Tibial nerve (tissue), 4 donors: ENCODE data around the gene CXorf58.

Source experiments
- CTCF ChIP-seq, 5 experiments: fragments of 200-600 bp in 3 of 5; fragments of 450-650 bp in 2 of 5; sonication (generic) in 3 of 5; IDR thresholded peaks; one replicate each; pipeline ENCODE4 v1.5.1; 2016 to 2019; ENCODE audit warnings: antibody characterized with exemption in 5 of 5, mild to moderate bottlenecking in 3 of 5, moderate library complexity in 2 of 5
- EP300 ChIP-seq, 2 donors: sonication (generic); formaldehyde crosslinking; IDR thresholded peaks; one replicate each; pipeline ENCODE4 v1.6.1; 2017; ENCODE audit warnings: antibody characterized with exemption in 2 of 2, mild to moderate bottlenecking in 1 of 2

GRCh38 chrX:23938690-23939089 lies 30.9 kb downstream of the CXorf58 start:
- TF ChIP-seq CTCF (IDR thresholded peaks at IDR 0.05) (no peak), EP300 (IDR thresholded peaks at IDR 0.05) (no peak)
